ENCODE measurements around the gene TFR2. TPM values are rescaled to one million over a fixed set of nuclear protein-coding genes. Genes with fewer than 3 reads are reported as not detected.

The TFR2 gene
- total and polyA plus RNA-seq, 2 of the 13 experiments (the other 11 are each of a cell fraction or from before 2014, with no cell fraction given): 36.9 to 64.2 TPM

GRCh38 chr7:100655908-100656674, 14.7 kb upstream of the TFR2 start, which contains the start of gene ACTL6B (continued):
- TF ChIP-seq TARDBP (CRISPR knock-in tag; IDR thresholded peaks at IDR 0.05) (no peak), ZSCAN25 (CRISPR knock-in tag; IDR thresholded peaks at IDR 0.05) (peak; percentile 49; the same call in 1 of the 2 replicates), ZNF3 (CRISPR knock-in tag; IDR thresholded peaks at IDR 0.05) (no peak), SYNCRIP (IDR thresholded peaks at IDR 0.05; ENCODE audit: insufficient read depth, low read depth, low read length) (no peak), ZNF773 (CRISPR knock-in tag; IDR thresholded peaks at IDR 0.05; ENCODE audit: borderline replicate concordance) (0 out of 2 replicates have a peak, but pooled peaks have one; percentile 37), ZNF160 (CRISPR knock-in tag; IDR thresholded peaks at IDR 0.05) (0 out of 2 replicates have a peak, but pooled peaks have one; percentile 52), RNF2 (conservative IDR thresholded peaks at IDR 0.05; ENCODE audit: low read depth) (no peak), ZNF577 (CRISPR knock-in tag; IDR thresholded peaks at IDR 0.05; ENCODE audit: borderline replicate concordance, low read depth) (no peak), ZNF235 (CRISPR knock-in tag; IDR thresholded peaks at IDR 0.05; ENCODE audit: borderline replicate concordance) (peak; percentile 83; the same call in 1 of the 2 replicates), NFE2L1 (CRISPR knock-in tag; IDR thresholded peaks at IDR 0.05; ENCODE audit: borderline replicate concordance) (no peak), GABPA (IDR thresholded peaks at IDR 0.05; ENCODE audit: low read depth, low read length) (no peak), GABPA (CRISPR knock-in tag; IDR thresholded peaks at IDR 0.05; ENCODE audit: low read depth) (no peak), MBNL3 (CRISPR knock-in tag; conservative IDR thresholded peaks at IDR 0.05) (no peak), ATF1 (CRISPR knock-in tag; IDR thresholded peaks at IDR 0.05) (no peak), ATM (IDR thresholded peaks at IDR 0.05; ENCODE audit: borderline replicate concordance) (no peak), ZNF225 (CRISPR knock-in tag; IDR thresholded peaks at IDR 0.05) (peak; percentile 83; the same call in 1 of the 2 replicates)
- TF ChIP-seq, protein P1, sequence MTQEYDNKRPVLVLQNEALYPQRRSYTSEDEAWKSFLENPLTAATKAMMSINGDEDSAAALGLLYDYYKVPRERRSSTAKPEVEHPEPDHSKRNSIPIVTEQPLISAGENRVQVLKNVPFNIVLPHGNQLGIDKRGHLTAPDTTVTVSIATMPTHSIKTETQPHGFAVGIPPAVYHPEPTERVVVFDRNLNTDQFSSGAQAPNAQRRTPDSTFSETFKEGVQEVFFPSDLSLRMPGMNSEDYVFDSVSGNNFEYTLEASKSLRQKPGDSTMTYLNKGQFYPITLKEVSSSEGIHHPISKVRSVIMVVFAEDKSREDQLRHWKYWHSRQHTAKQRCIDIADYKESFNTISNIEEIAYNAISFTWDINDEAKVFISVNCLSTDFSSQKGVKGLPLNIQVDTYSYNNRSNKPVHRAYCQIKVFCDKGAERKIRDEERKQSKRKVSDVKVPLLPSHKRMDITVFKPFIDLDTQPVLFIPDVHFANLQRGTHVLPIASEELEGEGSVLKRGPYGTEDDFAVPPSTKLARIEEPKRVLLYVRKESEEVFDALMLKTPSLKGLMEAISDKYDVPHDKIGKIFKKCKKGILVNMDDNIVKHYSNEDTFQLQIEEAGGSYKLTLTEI (CRISPR knock-in tag; conservative IDR thresholded peaks at IDR 0.05): no peak
- TF ChIP-seq, protein P2, sequence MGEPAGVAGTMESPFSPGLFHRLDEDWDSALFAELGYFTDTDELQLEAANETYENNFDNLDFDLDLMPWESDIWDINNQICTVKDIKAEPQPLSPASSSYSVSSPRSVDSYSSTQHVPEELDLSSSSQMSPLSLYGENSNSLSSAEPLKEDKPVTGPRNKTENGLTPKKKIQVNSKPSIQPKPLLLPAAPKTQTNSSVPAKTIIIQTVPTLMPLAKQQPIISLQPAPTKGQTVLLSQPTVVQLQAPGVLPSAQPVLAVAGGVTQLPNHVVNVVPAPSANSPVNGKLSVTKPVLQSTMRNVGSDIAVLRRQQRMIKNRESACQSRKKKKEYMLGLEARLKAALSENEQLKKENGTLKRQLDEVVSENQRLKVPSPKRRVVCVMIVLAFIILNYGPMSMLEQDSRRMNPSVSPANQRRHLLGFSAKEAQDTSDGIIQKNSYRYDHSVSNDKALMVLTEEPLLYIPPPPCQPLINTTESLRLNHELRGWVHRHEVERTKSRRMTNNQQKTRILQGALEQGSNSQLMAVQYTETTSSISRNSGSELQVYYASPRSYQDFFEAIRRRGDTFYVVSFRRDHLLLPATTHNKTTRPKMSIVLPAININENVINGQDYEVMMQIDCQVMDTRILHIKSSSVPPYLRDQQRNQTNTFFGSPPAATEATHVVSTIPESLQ (CRISPR knock-in tag; conservative IDR thresholded peaks at IDR 0.05): no peak
- TF ChIP-seq, protein P3, sequence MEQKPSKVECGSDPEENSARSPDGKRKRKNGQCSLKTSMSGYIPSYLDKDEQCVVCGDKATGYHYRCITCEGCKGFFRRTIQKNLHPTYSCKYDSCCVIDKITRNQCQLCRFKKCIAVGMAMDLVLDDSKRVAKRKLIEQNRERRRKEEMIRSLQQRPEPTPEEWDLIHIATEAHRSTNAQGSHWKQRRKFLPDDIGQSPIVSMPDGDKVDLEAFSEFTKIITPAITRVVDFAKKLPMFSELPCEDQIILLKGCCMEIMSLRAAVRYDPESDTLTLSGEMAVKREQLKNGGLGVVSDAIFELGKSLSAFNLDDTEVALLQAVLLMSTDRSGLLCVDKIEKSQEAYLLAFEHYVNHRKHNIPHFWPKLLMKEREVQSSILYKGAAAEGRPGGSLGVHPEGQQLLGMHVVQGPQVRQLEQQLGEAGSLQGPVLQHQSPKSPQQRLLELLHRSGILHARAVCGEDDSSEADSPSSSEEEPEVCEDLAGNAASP (CRISPR knock-in tag; IDR thresholded peaks at IDR 0.05; ENCODE audit: borderline replicate concordance): peak; percentile 71; the same call in 1 of the 2 replicates
- TF ChIP-seq, protein P4, sequence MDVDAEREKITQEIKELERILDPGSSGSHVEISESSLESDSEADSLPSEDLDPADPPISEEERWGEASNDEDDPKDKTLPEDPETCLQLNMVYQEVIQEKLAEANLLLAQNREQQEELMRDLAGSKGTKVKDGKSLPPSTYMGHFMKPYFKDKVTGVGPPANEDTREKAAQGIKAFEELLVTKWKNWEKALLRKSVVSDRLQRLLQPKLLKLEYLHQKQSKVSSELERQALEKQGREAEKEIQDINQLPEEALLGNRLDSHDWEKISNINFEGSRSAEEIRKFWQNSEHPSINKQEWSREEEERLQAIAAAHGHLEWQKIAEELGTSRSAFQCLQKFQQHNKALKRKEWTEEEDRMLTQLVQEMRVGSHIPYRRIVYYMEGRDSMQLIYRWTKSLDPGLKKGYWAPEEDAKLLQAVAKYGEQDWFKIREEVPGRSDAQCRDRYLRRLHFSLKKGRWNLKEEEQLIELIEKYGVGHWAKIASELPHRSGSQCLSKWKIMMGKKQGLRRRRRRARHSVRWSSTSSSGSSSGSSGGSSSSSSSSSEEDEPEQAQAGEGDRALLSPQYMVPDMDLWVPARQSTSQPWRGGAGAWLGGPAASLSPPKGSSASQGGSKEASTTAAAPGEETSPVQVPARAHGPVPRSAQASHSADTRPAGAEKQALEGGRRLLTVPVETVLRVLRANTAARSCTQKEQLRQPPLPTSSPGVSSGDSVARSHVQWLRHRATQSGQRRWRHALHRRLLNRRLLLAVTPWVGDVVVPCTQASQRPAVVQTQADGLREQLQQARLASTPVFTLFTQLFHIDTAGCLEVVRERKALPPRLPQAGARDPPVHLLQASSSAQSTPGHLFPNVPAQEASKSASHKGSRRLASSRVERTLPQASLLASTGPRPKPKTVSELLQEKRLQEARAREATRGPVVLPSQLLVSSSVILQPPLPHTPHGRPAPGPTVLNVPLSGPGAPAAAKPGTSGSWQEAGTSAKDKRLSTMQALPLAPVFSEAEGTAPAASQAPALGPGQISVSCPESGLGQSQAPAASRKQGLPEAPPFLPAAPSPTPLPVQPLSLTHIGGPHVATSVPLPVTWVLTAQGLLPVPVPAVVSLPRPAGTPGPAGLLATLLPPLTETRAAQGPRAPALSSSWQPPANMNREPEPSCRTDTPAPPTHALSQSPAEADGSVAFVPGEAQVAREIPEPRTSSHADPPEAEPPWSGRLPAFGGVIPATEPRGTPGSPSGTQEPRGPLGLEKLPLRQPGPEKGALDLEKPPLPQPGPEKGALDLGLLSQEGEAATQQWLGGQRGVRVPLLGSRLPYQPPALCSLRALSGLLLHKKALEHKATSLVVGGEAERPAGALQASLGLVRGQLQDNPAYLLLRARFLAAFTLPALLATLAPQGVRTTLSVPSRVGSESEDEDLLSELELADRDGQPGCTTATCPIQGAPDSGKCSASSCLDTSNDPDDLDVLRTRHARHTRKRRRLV (CRISPR knock-in tag; IDR thresholded peaks at IDR 0.05): no peak
